OCI-LY1 (cell line): ENCODE data around the gene WDR44.

ENCODE experiments used
- EZH2 ChIP-seq: fragments of 200-600 bp; sonication (generic), shearing (Covaris generic); IDR thresholded peaks from 2 replicates; pipeline ENCODE4 v1.8.0; 2017; ENCODE audit warnings: borderline replicate concordance, mixed run types, mild to moderate bottlenecking, antibody characterized with exemption, low read length, moderate library complexity, mixed read lengths
- TF ChIP-seq, protein P1 (sequence below): fragments of 200-600 bp; sonication (generic), shearing (Covaris generic); IDR thresholded peaks from 2 replicates; pipeline ENCODE4 v1.5.1; 2017; ENCODE audit warnings: mild to moderate bottlenecking, antibody characterized with exemption, low read length, moderate library complexity, mixed read lengths

DNA sequence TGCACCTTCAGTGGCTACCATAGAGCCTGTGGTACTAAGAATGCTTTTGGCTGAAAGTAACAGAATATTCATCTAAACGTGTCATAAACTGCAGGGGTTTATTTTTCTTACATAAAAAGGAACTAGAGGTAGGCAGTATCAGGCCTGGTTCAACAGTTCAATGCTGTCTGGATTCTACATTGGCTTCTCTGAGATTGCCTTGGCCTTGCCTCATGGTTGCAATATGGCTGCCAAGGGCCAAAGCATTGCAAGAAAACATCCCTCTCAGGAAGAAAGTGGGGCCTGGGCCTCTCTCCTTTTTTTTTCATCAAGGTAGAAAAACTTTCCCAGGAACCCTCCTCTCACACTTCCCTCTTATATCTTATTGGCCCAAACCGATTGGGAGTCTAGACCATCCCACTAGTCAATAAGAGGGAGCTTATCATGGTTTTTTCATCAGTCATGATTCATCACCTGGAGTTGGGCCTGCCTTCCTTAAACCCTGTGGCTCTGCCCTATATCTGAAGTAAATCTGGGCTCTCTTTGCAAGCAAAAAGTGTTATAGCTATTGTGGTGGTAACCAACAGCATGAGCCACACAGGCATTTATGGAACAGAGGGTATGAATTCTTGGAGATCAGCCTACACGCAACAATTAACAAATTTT, 147.9 kb downstream of the WDR44 start:
- TF ChIP-seq, protein P1, sequence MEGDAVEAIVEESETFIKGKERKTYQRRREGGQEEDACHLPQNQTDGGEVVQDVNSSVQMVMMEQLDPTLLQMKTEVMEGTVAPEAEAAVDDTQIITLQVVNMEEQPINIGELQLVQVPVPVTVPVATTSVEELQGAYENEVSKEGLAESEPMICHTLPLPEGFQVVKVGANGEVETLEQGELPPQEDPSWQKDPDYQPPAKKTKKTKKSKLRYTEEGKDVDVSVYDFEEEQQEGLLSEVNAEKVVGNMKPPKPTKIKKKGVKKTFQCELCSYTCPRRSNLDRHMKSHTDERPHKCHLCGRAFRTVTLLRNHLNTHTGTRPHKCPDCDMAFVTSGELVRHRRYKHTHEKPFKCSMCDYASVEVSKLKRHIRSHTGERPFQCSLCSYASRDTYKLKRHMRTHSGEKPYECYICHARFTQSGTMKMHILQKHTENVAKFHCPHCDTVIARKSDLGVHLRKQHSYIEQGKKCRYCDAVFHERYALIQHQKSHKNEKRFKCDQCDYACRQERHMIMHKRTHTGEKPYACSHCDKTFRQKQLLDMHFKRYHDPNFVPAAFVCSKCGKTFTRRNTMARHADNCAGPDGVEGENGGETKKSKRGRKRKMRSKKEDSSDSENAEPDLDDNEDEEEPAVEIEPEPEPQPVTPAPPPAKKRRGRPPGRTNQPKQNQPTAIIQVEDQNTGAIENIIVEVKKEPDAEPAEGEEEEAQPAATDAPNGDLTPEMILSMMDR: no peak
- TF ChIP-seq EZH2: no peak
